ENCODE measurements around the gene VRK2.

VRK2 gene

GRCh38 chr2:58052978-58053377, 6.4 kb downstream of the VRK2 start:
- Histone ChIP-seq H3K79me2 (ENCODE audit: insufficient read depth, low read depth) (peaks cover 15% of the 10 kb centered on the region), H3K9ac (no peak overlapping the region), H3K27ac (no peak overlapping the region), H3K4me3 (IDR thresholded peaks at IDR 0.05; ENCODE audit: insufficient read depth, low read depth, low read length) (no peak overlapping the region), H3K27me3 (ENCODE audit: insufficient read depth, low read depth) (no peaks in the 10 kb centered on the region), H4K20me1 (ENCODE audit: insufficient read depth) (no peaks in the 10 kb centered on the region), H3K36me3 (ENCODE audit: insufficient read depth) (no peaks in the 10 kb centered on the region), H3K4me2 (no peak overlapping the region), H2AFZ (ENCODE audit: low read depth) (no peak overlapping the region), H3K4me1 (ENCODE audit: low read depth, poor library complexity, severe bottlenecking) (peaks cover 46% of the 10 kb centered on the region)
- no peak for TF ChIP-seq CTCF (conservative IDR thresholded peaks at IDR 0.05; ENCODE audit: low read depth, low read length)

- H2AFZ ChIP-seq (ENCODE audit: low read depth) = no peak overlapping the region
- no peak overlapping the region for H3K4me3 ChIP-seq (IDR thresholded peaks at IDR 0.05; ENCODE audit: insufficient read depth, low read depth, low read length)
- no peak for TF ChIP-seq CTCF (conservative IDR thresholded peaks at IDR 0.05; ENCODE audit: low read depth, low read length)
- no peak overlapping the region for H3K4me2 ChIP-seq
- no peak overlapping the region for H3K9ac ChIP-seq
- H3K27me3 ChIP-seq (ENCODE audit: insufficient read depth, low read depth) = no peaks in the 10 kb centered on the region
- H3K36me3 ChIP-seq (ENCODE audit: insufficient read depth) = no peaks in the 10 kb centered on the region
- peaks cover 2% of the 10 kb centered on the region; the same call in 1 of the 2 replicates for H3K79me2 ChIP-seq (ENCODE audit: insufficient read depth, low read depth)
- peaks cover 42% of the 10 kb centered on the region for H3K4me1 ChIP-seq (ENCODE audit: low read depth, poor library complexity, severe bottlenecking)
- H4K20me1 ChIP-seq (ENCODE audit: insufficient read depth) = no peaks in the 10 kb centered on the region
- no peak overlapping the region for H3K27ac ChIP-seq
Measured at GRCh38 chr2:58054264-58054663, 7.7 kb downstream of the VRK2 start.

- Histone ChIP-seq H3K79me2 (ENCODE audit: insufficient read depth, low read depth) (no peaks in the 10 kb centered on the region), H3K27me3 (ENCODE audit: insufficient read depth, low read depth) (no peaks in the 10 kb centered on the region), H3K36me3 (ENCODE audit: insufficient read depth) (no peaks in the 10 kb centered on the region), H3K4me3 (IDR thresholded peaks at IDR 0.05; ENCODE audit: insufficient read depth, low read depth, low read length) (no peak overlapping the region), H3K9ac (no peak overlapping the region), H3K4me1 (ENCODE audit: low read depth, poor library complexity, severe bottlenecking) (peaks cover 40% of the 10 kb centered on the region), H2AFZ (ENCODE audit: low read depth) (no peak overlapping the region), H4K20me1 (ENCODE audit: insufficient read depth) (no peaks in the 10 kb centered on the region), H3K27ac (no peak overlapping the region), H3K4me2 (peak overlapping the region; percentile 7; the same call in 1 of the 2 replicates)
- no peak for TF ChIP-seq CTCF (conservative IDR thresholded peaks at IDR 0.05; ENCODE audit: low read depth, low read length)
Measured at GRCh38 chr2:58055033-58055786, 8.6 kb downstream of the VRK2 start.

- Histone ChIP-seq H4K20me1 (ENCODE audit: insufficient read depth) (no peaks in the 10 kb centered on the region), H2AFZ (ENCODE audit: low read depth) (no peak overlapping the region), H3K9ac (no peak overlapping the region), H3K27me3 (ENCODE audit: insufficient read depth, low read depth) (no peaks in the 10 kb centered on the region), H3K36me3 (ENCODE audit: insufficient read depth) (no peaks in the 10 kb centered on the region), H3K27ac (no peak overlapping the region), H3K4me1 (ENCODE audit: low read depth, poor library complexity, severe bottlenecking) (peaks cover 48% of the 10 kb centered on the region), H3K79me2 (ENCODE audit: insufficient read depth, low read depth) (0 out of 2 replicates have a peak, but pooled peaks cover 5% of the 10 kb centered on the region), H3K4me3 (IDR thresholded peaks at IDR 0.05; ENCODE audit: insufficient read depth, low read depth, low read length) (no peak overlapping the region), H3K4me2 (no peak overlapping the region)
- no peak for TF ChIP-seq CTCF (conservative IDR thresholded peaks at IDR 0.05; ENCODE audit: low read depth, low read length)
Measured at GRCh38 chr2:58056192-58056916, 9.7 kb downstream of the VRK2 start.
